ENCODE measurements around the gene DPP6. TPM values are rescaled to one million over a fixed set of nuclear protein-coding genes. Genes with fewer than 3 reads are reported as not detected.

The DPP6 gene
- total and polyA plus RNA-seq, 9 of the 15 experiments (the other 6 are each of a cell fraction or from before 2014, with no cell fraction given): not detected

GRCh38 chr7:154289119-154289518 is 236.9 kb downstream of the DPP6 start:
- ATAC-seq (no peak), FAIRE-seq (no peak), DNase-seq (ENCODE audit: extremely low read depth in 1 of 4, low spot score in 3 of 4) (no peak)
- no peaks in the 10 kb centered on the region for H3K36me3 ChIP-seq (ENCODE audit: control insufficient read depth, insufficient read depth, low read length)
- no peak overlapping the region for H3K9ac ChIP-seq (ENCODE audit: insufficient read depth in 1 of 2, low read depth in 2 of 2, low read length in 2 of 2)
- H3K4me3 ChIP-seq: no peak overlapping the region
- H3K9me1 ChIP-seq (ENCODE audit: control insufficient read depth, insufficient read depth, low read length): no peaks in the 10 kb centered on the region
- H3K4me2 ChIP-seq (ENCODE audit: insufficient read depth, low read length): no peak overlapping the region
- no peak overlapping the region for H3K27ac ChIP-seq (ENCODE audit: extremely low read depth, low read depth, low read length)
- intact Hi-C loops (cut with micrococcal nuclease) (no loop called here), in situ Hi-C loops (cut with MboI) (no loop called here)
- 2% methylated on average over 5 of the region's 5 CpGs for WGBS (ENCODE audit: insufficient coverage, low coverage, missing lambda C conversion rate)
- H3K9me3 ChIP-seq (replicated peaks; ENCODE audit: control insufficient read depth, insufficient read depth, low read depth, low read length): no peaks in the 10 kb centered on the region
- H4K20me1 ChIP-seq (replicated peaks; ENCODE audit: control insufficient read depth, insufficient read depth, low read length): no peaks in the 10 kb centered on the region
- ChIA-PET POLR2A (no interaction called here), CTCF (ENCODE audit: low intra/inter-chr PET ratio) (no interaction called here)
- no TSS peak for BruUV-seq (replicated peaks)
- no peaks in the 10 kb centered on the region for H3K79me2 ChIP-seq (ENCODE audit: control insufficient read depth, insufficient read depth, low read length)
- H2AFZ ChIP-seq (ENCODE audit: low read depth, low read length): no peak overlapping the region
- peaks cover 5 to 6% of the 10 kb centered on the region in 2 experiments; a peak in 4 of 5 replicates for H3K27me3 ChIP-seq (ENCODE audit: control insufficient read depth in 2 of 2, insufficient read depth in 2 of 2, low read length in 2 of 2)
- H3K4me1 ChIP-seq (replicated peaks in 1 of 2; ENCODE audit: control insufficient read depth in 2 of 2, insufficient read depth in 2 of 2, low read length in 2 of 2): no peaks in the 10 kb centered on the region
- TF ChIP-seq ZNF395 (CRISPR knock-in tag; IDR thresholded peaks at IDR 0.05) (no peak), EP400 (IDR thresholded peaks at IDR 0.05) (no peak), ZNF609 (CRISPR knock-in tag; IDR thresholded peaks at IDR 0.05; ENCODE audit: borderline replicate concordance) (no peak), MCM7 (IDR thresholded peaks at IDR 0.05) (no peak), ZNF583 (CRISPR knock-in tag; IDR thresholded peaks at IDR 0.05) (no peak), MCM5 (IDR thresholded peaks at IDR 0.05; ENCODE audit: low read depth) (no peak), RUNX1 (IDR thresholded peaks at IDR 0.05; ENCODE audit: low read depth) (no peak), FUS (optimal IDR thresholded peaks at IDR 0.05; ENCODE audit: low read depth, low read length) (no peak), GABPB2 (CRISPR knock-in tag; conservative IDR thresholded peaks at IDR 0.05) (no peak), MAZ (CRISPR knock-in tag; conservative IDR thresholded peaks at IDR 0.05 in 1 of 2, IDR thresholded peaks at IDR 0.05 in 1 of 2) (no peak), ZNF512 (tag; IDR thresholded peaks at IDR 0.05) (no peak), E2F6 (IDR thresholded peaks at IDR 0.05; ENCODE audit: borderline replicate concordance in 1 of 2, extremely low read depth in 1 of 2, insufficient read depth in 1 of 2, insufficient read length in 1 of 2, low read depth in 1 of 2, low read length in 1 of 2, poor library complexity in 1 of 2, severe bottlenecking in 1 of 2) (no peak)
